Measurements from ENCODE around the gene OLA1.
"Not testable (repeated sequence)": the region's sequence is repeated elsewhere in the genome, so short reads cannot be mapped to it uniquely, and the experiment has no call there.

GRCh38 chr2:174270263-174270662, 21.9 kb upstream of the OLA1 start:
- TF ChIP-seq POLR2AphosphoS5 (IDR thresholded peaks at IDR 0.05; ENCODE audit: low read depth, low read length); TAF1 (IDR thresholded peaks at IDR 0.05; ENCODE audit: borderline replicate concordance, low read depth, low read length): not testable (repeated sequence)

All from GM12892 (cell line).